GM19438 (cell line): ENCODE data around the gene MAD2L2.

Experiments used
- ATAC-seq: cut with Tn5 transposase; IDR thresholded peaks from one replicate; pipeline ENCODE4 v1.9.1; 2021; ENCODE audit warnings: low read depth; ENCODE audit not compliant: unreplicated experiment

MAD2L2 gene

GRCh38 chr1:11639372-11639771 is 41.6 kb downstream of the MAD2L2 start:
- ATAC-seq: no peak

DNA sequence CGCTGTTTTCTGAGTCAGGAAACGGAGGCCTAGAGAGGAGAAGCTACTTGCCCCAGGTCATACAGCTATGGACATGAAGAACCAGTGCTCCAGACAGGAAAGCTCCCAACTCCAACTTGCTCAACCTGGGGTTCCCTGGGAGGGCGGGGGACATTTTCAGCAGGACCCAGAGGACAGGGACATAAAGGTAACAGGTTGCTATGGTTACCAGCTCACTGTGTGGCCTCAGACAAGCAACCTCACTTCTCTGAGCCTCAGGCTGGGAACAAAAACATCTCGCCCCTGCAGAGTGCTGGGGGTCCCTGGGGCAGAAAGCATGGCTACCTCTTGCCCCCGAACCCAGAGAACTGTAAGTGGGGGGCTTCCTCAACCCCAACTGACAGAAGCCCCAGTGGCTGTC is 42.8 kb downstream of the MAD2L2 start:
- no peak for ATAC-seq

- no peak for ATAC-seq
Observed at GRCh38 chr1:11634365-11635192, 46.4 kb downstream of the MAD2L2 start.

DNA sequence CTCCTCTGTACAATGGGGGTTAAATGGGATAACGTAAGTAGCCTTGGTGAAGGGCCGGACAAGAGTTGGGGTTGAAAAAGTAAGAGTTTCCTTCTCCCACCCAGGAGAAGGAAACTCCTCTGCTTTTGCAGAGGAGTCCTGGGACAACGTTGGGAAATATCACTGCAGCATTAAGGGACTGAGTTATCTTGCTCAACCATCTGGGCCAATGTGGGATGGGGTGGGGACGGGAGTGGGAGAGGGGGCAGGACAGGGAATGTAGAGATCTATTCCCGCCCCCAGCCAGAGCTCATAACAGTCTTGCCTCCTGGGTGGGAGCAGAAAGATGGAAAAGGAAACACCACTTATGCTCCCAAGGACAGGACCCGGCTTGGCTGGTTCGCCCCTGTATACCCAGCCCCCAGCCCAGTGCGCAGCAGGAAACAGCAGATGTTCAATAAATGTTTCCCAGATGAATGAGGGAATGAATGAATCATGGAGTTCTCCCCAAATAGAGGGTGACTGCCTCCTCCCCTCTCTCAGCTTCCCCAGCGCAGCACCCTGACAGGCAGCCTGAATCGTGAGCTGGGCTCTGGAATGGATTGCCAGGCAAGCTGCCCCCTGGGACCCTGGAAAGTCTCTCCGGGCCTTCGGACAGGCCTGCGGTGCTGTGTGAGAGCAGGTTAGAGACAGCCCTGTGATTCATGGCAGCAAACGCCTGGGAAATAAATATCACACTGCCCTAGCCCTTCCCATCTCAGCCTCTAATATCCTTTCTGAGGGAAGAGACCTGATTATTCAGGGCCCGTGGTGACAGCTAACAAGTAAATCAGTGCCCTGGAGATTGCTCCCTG is 51.5 kb downstream of the MAD2L2 start:
- ATAC-seq: no peak

- ATAC-seq: no peak
Observed at GRCh38 chr1:11628767-11629166, 52.2 kb downstream of the MAD2L2 start.

- ATAC-seq: no peak
Observed at GRCh38 chr1:11626551-11626950, 54.4 kb downstream of the MAD2L2 start.
